Activated naive CD8-positive, alpha-beta T cell treated with anti-CD3 and anti-CD28 coated beads, Interleukin-2, amount 10 ng/mL, durations not matched to agents 7 days and 5 days (primary cell): ENCODE data around the gene CRISP3. TPM values are rescaled to one million over a fixed set of nuclear protein-coding genes. Genes with fewer than 3 reads are reported as not detected.
"Not testable (repeated sequence)": the region's sequence is repeated elsewhere in the genome, so short reads cannot be mapped to it uniquely, and the experiment has no call there.

Experiments
- ATAC-seq: fragments of 150-1000 bp; cut with Tn5 transposase; one replicate; pipeline ENCODE4 v1.10.0; 2021; ENCODE audit warnings: low read depth, moderate library complexity
- POLR2A ChIA-PET: fragments of 350-600 bp; sonication (Branson Sonifier 250); formaldehyde crosslinking; loops from one replicate; lab custom pipeline; 2021; ENCODE audit warnings: antibody characterized with exemption; lab: Charles Lee
- DNase-seq: peaks from one replicate; pipeline ENCODE4 v3.0.0; 2021
- H3K27ac Mint-ChIP-seq: one replicate; pipeline ENCODE4 v1.8.0; 2022; ENCODE audit warnings: mild to moderate bottlenecking, mixed read lengths
- H3K27me3 Mint-ChIP-seq: one replicate; pipeline ENCODE4 v1.8.0; 2022; ENCODE audit warnings: mild to moderate bottlenecking, moderate library complexity, mixed read lengths
- H3K36me3 Mint-ChIP-seq: one replicate; pipeline ENCODE4 v1.8.0; 2021; ENCODE audit warnings: mild to moderate bottlenecking, mixed read lengths
- H3K4me1 Mint-ChIP-seq: one replicate; pipeline ENCODE4 v1.8.0; 2021; ENCODE audit warnings: mixed read lengths
- H3K4me3 Mint-ChIP-seq: one replicate; pipeline ENCODE4 v1.8.0; 2022; ENCODE audit warnings: mild to moderate bottlenecking, moderate library complexity, mixed read lengths
- H3K9me3 Mint-ChIP-seq: one replicate; pipeline ENCODE4 v1.8.0; 2021; ENCODE audit warnings: mixed read lengths
- total RNA-seq, 2 experiments: library from RNA; stranded (reverse); gene quantifications; one replicate each; pipeline ENCODE4 v1.2.3, GENCODE V29; 2021

Gene CRISP3
- total RNA-seq, 2 experiments from 2014 or later, result not detected

GRCh38 chr6:49733680-49734079 lies 10.5 kb downstream of the CRISP3 start:
- Mint-ChIP-seq H3K4me3 (no peak overlapping the region), H3K27me3 (no peaks in the 10 kb centered on the region), H3K27ac (no peak overlapping the region), H3K9me3 (no peaks in the 10 kb centered on the region), H3K36me3 (no peaks in the 10 kb centered on the region), H3K4me1 (no peaks in the 10 kb centered on the region)
- POLR2A ChIA-PET, result no interaction called here
- DNase-seq (no peak), ATAC-seq (no peak)

DNA sequence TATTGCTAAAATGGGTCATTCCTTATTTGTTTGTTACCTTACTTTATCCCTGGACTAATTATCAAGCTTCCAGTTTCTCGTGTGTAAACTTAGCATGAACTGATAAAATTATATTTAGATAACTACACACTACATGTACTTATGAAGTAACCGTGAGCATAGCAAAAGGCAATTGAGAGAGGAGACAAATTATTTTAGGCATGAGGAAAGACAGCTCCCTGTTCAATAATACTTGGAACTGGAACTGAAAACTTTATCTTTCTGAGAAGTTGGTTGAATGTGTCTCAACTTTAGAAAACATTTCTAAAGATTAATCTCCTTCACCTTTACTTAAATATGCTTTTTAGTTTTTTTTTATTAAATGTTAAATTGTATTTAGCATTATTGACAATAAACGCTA lies 11.4 kb downstream of the CRISP3 start:
- POLR2A ChIA-PET, result no interaction called here

GRCh38 chr6:49730251-49730650 lies 13.9 kb downstream of the CRISP3 start:
- Mint-ChIP-seq H3K4me1 (no peaks in the 10 kb centered on the region), H3K27ac (no peak overlapping the region), H3K27me3 (no peaks in the 10 kb centered on the region), H3K9me3 (no peaks in the 10 kb centered on the region), H3K4me3 (no peak overlapping the region), H3K36me3 (no peaks in the 10 kb centered on the region)
- POLR2A ChIA-PET, result no interaction called here
- DNase-seq, result no peak
- ATAC-seq, result no peak

More for the DNA sequence above, 11.4 kb downstream of the CRISP3 start:
- H3K4me1 Mint-ChIP-seq, result no peaks in the 10 kb centered on the region
- H3K27me3 Mint-ChIP-seq, result no peaks in the 10 kb centered on the region
- ATAC-seq, result no peak
- H3K4me3 Mint-ChIP-seq, result no peak overlapping the region
- no peaks in the 10 kb centered on the region for H3K36me3 Mint-ChIP-seq
- no peak overlapping the region for H3K27ac Mint-ChIP-seq
- no peaks in the 10 kb centered on the region for H3K9me3 Mint-ChIP-seq
- DNase-seq, result no peak

DNA sequence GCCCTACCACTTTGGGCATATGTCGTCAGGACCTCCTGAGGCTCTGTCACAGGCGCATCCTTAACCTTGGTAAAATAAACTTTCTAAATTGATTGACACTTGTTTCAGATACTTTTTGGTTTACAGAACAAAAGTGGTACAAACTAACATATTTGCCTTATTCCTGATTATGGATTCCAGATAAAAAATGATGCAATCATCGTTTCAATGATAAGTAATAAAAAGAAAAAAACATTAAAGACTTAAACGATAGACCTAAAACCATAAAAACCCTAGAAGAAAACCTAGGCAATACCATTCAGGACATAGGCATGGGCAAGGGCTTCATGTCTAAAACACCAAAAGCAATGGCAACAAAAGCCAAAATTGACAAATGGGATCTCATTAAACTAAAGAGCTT lies 20.3 kb downstream of the CRISP3 start:
- H3K4me1 Mint-ChIP-seq, H3K4me3 Mint-ChIP-seq, H3K27me3 Mint-ChIP-seq, DNase-seq, H3K36me3 Mint-ChIP-seq, POLR2A ChIA-PET, H3K9me3 Mint-ChIP-seq, H3K27ac Mint-ChIP-seq, ATAC-seq: not testable (repeated sequence)

DNA sequence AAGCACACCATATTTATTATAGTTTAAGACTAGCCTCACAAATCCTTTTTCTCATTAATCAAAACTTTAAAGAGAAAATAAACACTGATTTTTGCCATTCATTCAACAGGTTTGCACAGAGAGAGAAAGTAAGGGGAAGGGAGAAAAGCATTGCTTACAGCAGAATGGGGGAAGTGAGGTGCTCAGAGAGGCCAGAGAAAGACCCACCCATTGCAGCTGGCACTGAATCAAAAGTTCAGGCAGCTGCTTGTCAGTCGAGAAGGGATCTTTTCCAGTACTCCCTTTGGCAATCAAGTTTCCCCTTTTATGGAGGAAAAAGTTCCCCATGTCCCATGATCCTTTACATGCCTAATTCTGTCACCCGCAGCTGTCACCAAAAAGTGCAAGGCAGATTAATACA lies 22.9 kb downstream of the CRISP3 start:
- no peaks in the 10 kb centered on the region for H3K9me3 Mint-ChIP-seq
- H3K4me3 Mint-ChIP-seq, result no peak overlapping the region
- no peak for ATAC-seq
- no peaks in the 10 kb centered on the region for H3K27me3 Mint-ChIP-seq
- H3K27ac Mint-ChIP-seq, result no peak overlapping the region
- no peak for DNase-seq
- H3K36me3 Mint-ChIP-seq, result no peaks in the 10 kb centered on the region
- POLR2A ChIA-PET, result no interaction called here
- H3K4me1 Mint-ChIP-seq, result no peaks in the 10 kb centered on the region

DNA sequence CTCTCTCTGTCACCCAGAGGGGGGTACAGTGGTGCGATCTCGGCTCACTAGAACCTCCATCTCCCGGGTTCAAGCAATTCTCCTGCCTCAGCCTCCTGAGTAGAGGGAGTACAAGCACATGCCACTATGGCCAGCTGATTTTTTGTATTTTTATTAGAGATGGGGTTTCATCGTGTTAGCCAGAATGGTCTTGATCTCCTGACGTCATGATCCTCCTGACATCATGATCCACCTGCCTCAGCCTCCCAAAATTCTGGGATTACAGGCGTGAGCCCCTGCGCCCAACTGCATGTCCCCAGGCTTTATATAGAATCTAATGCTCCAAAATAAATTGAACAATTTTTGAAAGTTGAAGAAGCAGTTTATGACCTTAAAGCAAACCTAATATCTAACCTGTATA lies 23.8 kb downstream of the CRISP3 start:
- H3K4me3 Mint-ChIP-seq, result no peak overlapping the region
- H3K36me3 Mint-ChIP-seq, result no peaks in the 10 kb centered on the region
- DNase-seq (no peak), ATAC-seq (no peak)
- no peaks in the 10 kb centered on the region for H3K9me3 Mint-ChIP-seq
- H3K27me3 Mint-ChIP-seq, result no peaks in the 10 kb centered on the region
- no peak overlapping the region for H3K27ac Mint-ChIP-seq
- POLR2A ChIA-PET, result no interaction called here
- H3K4me1 Mint-ChIP-seq, result no peaks in the 10 kb centered on the region

- Mint-ChIP-seq H3K9me3 (peaks cover 4% of the 10 kb centered on the region), H3K27ac (no peak within 1 kb of the TSS), H3K27me3 (no peaks in the 10 kb centered on the region), H3K4me3 (no peak within 1 kb of the TSS), H3K4me1 (no peaks in the 10 kb centered on the region), H3K36me3 (no peaks in the 10 kb centered on the region)
- ATAC-seq, result no peak
- POLR2A ChIA-PET, result no interaction called here
- DNase-seq, result no peak
Observed at GRCh38 chr6:49713346-49713745, 30.8 kb downstream of the CRISP3 start, which contains the start of gene CRISP2. Gene CRISP2 (minus strand): TSS chr6:49713543. CDS start chr6:49709196, 4,347 bp downstream.

DNA sequence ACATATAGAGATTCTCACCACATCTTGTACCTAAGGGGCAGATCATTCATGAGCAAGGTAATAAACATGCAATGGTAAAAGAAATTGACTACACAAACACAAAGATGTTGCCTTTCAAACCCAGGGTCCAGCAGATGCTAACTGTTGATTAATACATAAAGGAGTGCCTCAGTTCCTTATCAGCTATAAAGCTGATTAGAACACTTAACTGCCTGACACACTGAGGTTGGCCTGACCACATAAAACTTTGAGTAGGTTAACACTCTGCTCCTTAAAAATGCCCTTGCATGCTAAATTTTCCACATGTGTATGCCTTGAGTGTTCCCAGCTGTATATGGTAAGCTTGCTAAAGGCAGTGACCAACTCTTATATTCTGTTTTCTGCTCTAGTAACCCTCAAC lies 45.7 kb downstream of the CRISP3 start:
- H3K4me3 Mint-ChIP-seq, result no peak overlapping the region
- ATAC-seq (no peak), DNase-seq (no peak)
- H3K4me1 Mint-ChIP-seq, result no peaks in the 10 kb centered on the region
- H3K27ac Mint-ChIP-seq, result no peak overlapping the region
- no peaks in the 10 kb centered on the region for H3K9me3 Mint-ChIP-seq
- no peaks in the 10 kb centered on the region for H3K27me3 Mint-ChIP-seq
- POLR2A ChIA-PET, result no interaction called here
- H3K36me3 Mint-ChIP-seq, result no peaks in the 10 kb centered on the region

DNA sequence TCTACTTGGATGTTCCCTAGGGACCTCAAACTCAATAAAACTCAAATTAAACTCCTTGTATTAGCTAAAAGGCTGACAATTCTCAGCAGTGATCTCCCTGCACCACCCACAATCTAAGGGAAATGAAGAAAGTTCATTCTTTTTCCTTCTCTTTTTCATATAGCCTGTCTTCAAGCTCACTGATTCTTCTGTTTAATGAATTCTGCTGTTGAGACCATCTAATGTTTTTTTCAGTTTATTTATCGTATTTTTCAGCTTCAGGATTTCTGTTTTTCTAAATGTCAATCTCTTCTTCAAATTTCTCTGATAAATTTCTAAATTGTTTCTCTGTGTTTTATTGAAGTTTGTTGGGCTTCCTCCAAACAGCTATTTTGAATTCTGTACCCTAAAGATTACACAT lies 50.7 kb downstream of the CRISP3 start:
- no peak for DNase-seq
- Mint-ChIP-seq H3K4me3 (no peak overlapping the region), H3K4me1 (no peaks in the 10 kb centered on the region), H3K9me3 (peaks cover 2% of the 10 kb centered on the region), H3K27me3 (no peaks in the 10 kb centered on the region), H3K36me3 (no peaks in the 10 kb centered on the region), H3K27ac (no peak overlapping the region)
- POLR2A ChIA-PET, result no interaction called here
- no peak for ATAC-seq

GRCh38 chr6:49692534-49692933 lies 51.7 kb downstream of the CRISP3 start:
- Mint-ChIP-seq H3K27me3 (no peaks in the 10 kb centered on the region), H3K36me3 (no peaks in the 10 kb centered on the region), H3K4me1 (no peaks in the 10 kb centered on the region), H3K27ac (no peak overlapping the region), H3K4me3 (no peak overlapping the region), H3K9me3 (peaks cover 2% of the 10 kb centered on the region)
- ATAC-seq, result no peak
- POLR2A ChIA-PET, result no interaction called here
- DNase-seq, result no peak

Other genes starting within 250 kb of the CRISP3 start
- not detected for gene GLYATL3, start 244.5 kb downstream of the CRISP3 start, total RNA-seq
- gene C6orf141, start 193.7 kb downstream of the CRISP3 start, total RNA-seq, result under 1 TPM; 0.68 to 0.80 TPM
- not detected for gene RHAG, start 107.5 kb downstream of the CRISP3 start, total RNA-seq
- gene CRISP2, start 30.8 kb downstream of the CRISP3 start, total RNA-seq, result not detected
- not detected for gene PGK2, start 42.9 kb upstream of the CRISP3 start, total RNA-seq
- gene CRISP1, start 122.1 kb upstream of the CRISP3 start, total RNA-seq, result not detected
- not detected for gene DEFB114, start 219.8 kb upstream of the CRISP3 start, total RNA-seq
- not detected for gene DEFB113, start 225.2 kb upstream of the CRISP3 start, total RNA-seq